ENCODE results near the gene HARS1. TPM values are rescaled to one million over a fixed set of nuclear protein-coding genes. Genes with fewer than 3 reads are reported as not detected.
"Not testable (repeated sequence)": the region's sequence is repeated elsewhere in the genome, so short reads cannot be mapped to it uniquely, and the experiment has no call there.

Gene HARS1
- total RNA-seq, 1 donor from 2014 or later: 67.7 TPM

GRCh38 chr5:140673187-140673976, 17.8 kb downstream of the HARS1 start, which contains the start of gene DND1:
DND1 (minus strand) TSS chr5:140673576; CDS start chr5:140673542, 34 bp downstream.
- no peak within 1 kb of the TSS for H3K27ac Mint-ChIP-seq
- H3K36me3 Mint-ChIP-seq: peaks cover 11% of the 10 kb centered on the region
- no peaks in the 10 kb centered on the region for H3K27me3 Mint-ChIP-seq
- H3K9me3 Mint-ChIP-seq: no peaks in the 10 kb centered on the region
- no peaks in the 10 kb centered on the region for H3K4me1 Mint-ChIP-seq (ENCODE audit: unreplicated experiment)
- H3K4me3 Mint-ChIP-seq: no peak within 1 kb of the TSS
- no peak for TF ChIP-seq CTCF (conservative IDR thresholded peaks at IDR 0.05)
- DNase-seq (ENCODE audit: extremely low spot score, unreplicated experiment): no peak

GRCh38 chr5:140672455-140673186, 18.5 kb downstream of the HARS1 start:
- no peak overlapping the region for H3K27ac Mint-ChIP-seq
- no peaks in the 10 kb centered on the region for H3K27me3 Mint-ChIP-seq
- no peaks in the 10 kb centered on the region for H3K4me1 Mint-ChIP-seq (ENCODE audit: unreplicated experiment)
- H3K36me3 Mint-ChIP-seq: peaks cover 13% of the 10 kb centered on the region
- H3K9me3 Mint-ChIP-seq: no peaks in the 10 kb centered on the region
- DNase-seq (ENCODE audit: extremely low spot score, unreplicated experiment): no peak
- H3K4me3 Mint-ChIP-seq: no peak overlapping the region
- no peak for TF ChIP-seq CTCF (conservative IDR thresholded peaks at IDR 0.05)

- no peak overlapping the region for H3K27ac Mint-ChIP-seq
- peaks cover 8% of the 10 kb centered on the region for H3K4me1 Mint-ChIP-seq (ENCODE audit: unreplicated experiment)
- no peak overlapping the region for H3K4me3 Mint-ChIP-seq
- no peak for TF ChIP-seq CTCF (conservative IDR thresholded peaks at IDR 0.05)
- H3K36me3 Mint-ChIP-seq: peaks cover 20% of the 10 kb centered on the region
- no peak for DNase-seq (ENCODE audit: extremely low spot score, unreplicated experiment)
- H3K27me3 Mint-ChIP-seq: no peaks in the 10 kb centered on the region
- H3K9me3 Mint-ChIP-seq: no peaks in the 10 kb centered on the region
These were observed 19.6 kb downstream of the HARS1 start for GRCh38 chr5:140671472-140672125.

GRCh38 chr5:140671035-140671434, 20.1 kb downstream of the HARS1 start:
- DNase-seq (ENCODE audit: extremely low spot score, unreplicated experiment); H3K4me3 Mint-ChIP-seq; H3K9me3 Mint-ChIP-seq; H3K27ac Mint-ChIP-seq; H3K27me3 Mint-ChIP-seq: not testable (repeated sequence)
- Mint-ChIP-seq H3K36me3 (peaks cover 23% of the 10 kb centered on the region), H3K4me1 (ENCODE audit: unreplicated experiment) (peaks cover 12% of the 10 kb centered on the region)

- no peak for TF ChIP-seq CTCF (conservative IDR thresholded peaks at IDR 0.05)
- Mint-ChIP-seq H3K9me3 (no peaks in the 10 kb centered on the region), H3K4me1 (ENCODE audit: unreplicated experiment) (peaks cover 22% of the 10 kb centered on the region), H3K36me3 (peaks cover 38% of the 10 kb centered on the region), H3K27ac (peak within 1 kb of the TSS; percentile 100), H3K27me3 (no peaks in the 10 kb centered on the region), H3K4me3 (peak within 1 kb of the TSS; percentile 99)
- DNase-seq (ENCODE audit: extremely low spot score, unreplicated experiment): peak; percentile 96
These were observed 26.6 kb downstream of the HARS1 start, which contains the start of gene WDR55 for GRCh38 chr5:140664359-140665119. WDR55 (plus strand) TSS chr5:140664904; CDS start chr5:140664913, 9 bp downstream.

Data from type B pancreatic cell (in vitro differentiated cells).